Kidney epithelial cell (primary cell): Measurements from ENCODE around the gene CORO7. TPM values are rescaled to one million over a fixed set of nuclear protein-coding genes. Genes with fewer than 3 reads are reported as not detected.

Source experiments
- DNase-seq: peaks from one replicate; pipeline ENCODE4 v3.0.0-alpha.2; 2010; ENCODE audit warnings: low read depth
- H3K27me3 ChIP-seq: 2 replicates; pipeline ENCODE4 v1.6.0; 2011; ENCODE audit warnings: low read length; ENCODE audit not compliant: control insufficient read depth, insufficient read depth
- H3K36me3 ChIP-seq: 2 replicates; pipeline ENCODE4 v1.5.1; 2011; ENCODE audit warnings: low read length; ENCODE audit not compliant: control insufficient read depth, insufficient read depth
- H3K4me3 ChIP-seq: 2 replicates; pipeline ENCODE4 v1.5.1; 2011; ENCODE audit warnings: low read depth, mild to moderate bottlenecking, control low read depth, low read length
- total RNA-seq: library from RNA; depleted of rRNA; stranded (reverse); fragments of >200 nt; gene quantifications from 2 replicates; pipeline ENCODE4 v1.2.3, GENCODE V29; 2015
- TF ChIP-seq, protein P1 (sequence below): IDR thresholded peaks from 2 replicates; pipeline ENCODE4 v1.5.1; 2011; ENCODE audit warnings: mild to moderate bottlenecking, moderate library complexity, low read length, control low read depth, inconsistent platforms; ENCODE audit not compliant: insufficient read depth, poor library complexity, severe bottlenecking

The CORO7 gene
- total RNA-seq, 1 donor from 2014 or later: 57.3 TPM

DNA sequence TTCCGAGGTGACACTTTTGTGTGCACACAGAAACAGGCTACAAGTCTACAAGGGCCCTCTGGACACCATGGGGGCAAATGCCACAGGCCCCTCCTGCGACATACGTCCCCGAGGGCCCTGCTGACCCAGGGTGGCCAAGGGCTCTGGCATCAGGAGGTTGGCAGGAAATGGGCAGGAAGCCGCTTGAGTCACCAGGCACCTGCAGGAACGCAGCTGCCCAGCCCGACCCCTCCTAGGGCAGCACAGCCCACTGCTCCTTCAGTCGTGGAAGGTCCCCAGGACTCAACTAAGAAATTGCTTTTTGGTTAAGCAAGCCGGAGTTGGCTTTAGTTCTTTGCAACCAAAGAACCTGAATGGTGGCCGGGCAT lies 8.1 kb downstream of the CORO7 start:
- no peak for DNase-seq
- Histone ChIP-seq H3K4me3 (no peak overlapping the region), H3K36me3 (no peaks in the 10 kb centered on the region), H3K27me3 (no peaks in the 10 kb centered on the region)
- TF ChIP-seq, protein P1, sequence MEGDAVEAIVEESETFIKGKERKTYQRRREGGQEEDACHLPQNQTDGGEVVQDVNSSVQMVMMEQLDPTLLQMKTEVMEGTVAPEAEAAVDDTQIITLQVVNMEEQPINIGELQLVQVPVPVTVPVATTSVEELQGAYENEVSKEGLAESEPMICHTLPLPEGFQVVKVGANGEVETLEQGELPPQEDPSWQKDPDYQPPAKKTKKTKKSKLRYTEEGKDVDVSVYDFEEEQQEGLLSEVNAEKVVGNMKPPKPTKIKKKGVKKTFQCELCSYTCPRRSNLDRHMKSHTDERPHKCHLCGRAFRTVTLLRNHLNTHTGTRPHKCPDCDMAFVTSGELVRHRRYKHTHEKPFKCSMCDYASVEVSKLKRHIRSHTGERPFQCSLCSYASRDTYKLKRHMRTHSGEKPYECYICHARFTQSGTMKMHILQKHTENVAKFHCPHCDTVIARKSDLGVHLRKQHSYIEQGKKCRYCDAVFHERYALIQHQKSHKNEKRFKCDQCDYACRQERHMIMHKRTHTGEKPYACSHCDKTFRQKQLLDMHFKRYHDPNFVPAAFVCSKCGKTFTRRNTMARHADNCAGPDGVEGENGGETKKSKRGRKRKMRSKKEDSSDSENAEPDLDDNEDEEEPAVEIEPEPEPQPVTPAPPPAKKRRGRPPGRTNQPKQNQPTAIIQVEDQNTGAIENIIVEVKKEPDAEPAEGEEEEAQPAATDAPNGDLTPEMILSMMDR: no peak

DNA sequence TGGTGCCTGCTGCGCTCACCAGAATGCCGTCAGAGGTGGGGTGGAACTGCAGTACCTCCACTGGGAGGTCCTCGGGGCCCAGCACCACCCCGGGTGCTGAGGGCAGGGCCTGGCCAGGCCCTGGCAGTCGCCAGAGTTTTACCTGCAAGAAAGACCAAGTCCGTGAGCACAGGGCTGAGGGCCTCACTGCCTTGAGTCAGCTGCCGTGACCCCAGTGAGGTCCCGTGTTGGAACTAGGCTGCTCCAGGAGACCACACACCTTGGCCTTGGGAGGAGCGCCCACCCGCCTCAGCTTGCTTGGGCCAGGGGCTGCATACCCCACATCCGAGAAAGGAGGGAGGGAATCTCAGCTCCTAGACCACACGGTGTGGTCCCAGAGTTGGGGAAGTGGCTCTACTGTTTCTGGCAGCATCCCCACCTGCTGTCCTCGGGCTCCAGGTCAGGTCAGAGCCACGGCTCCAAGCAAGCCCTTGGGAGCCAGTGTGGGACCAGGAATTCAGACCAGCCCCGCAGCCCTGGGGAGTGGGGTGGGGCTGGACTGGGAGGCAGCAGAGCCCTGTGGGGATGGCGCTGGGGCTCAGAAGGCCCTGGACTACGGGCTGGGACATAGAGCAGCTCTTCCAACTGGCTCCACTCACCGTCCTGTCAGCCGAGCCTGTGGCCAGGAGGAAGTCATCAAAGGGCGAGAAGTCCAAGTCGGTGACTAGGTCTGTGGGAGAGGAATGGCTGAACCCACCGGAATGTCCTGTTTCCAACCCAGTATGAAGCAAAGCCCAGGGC lies 8.7 kb downstream of the CORO7 start:
- H3K36me3 ChIP-seq: no peaks in the 10 kb centered on the region
- no peak for DNase-seq
- H3K27me3 ChIP-seq: no peaks in the 10 kb centered on the region
- TF ChIP-seq, protein P1: no peak
- no peak overlapping the region for H3K4me3 ChIP-seq

DNA sequence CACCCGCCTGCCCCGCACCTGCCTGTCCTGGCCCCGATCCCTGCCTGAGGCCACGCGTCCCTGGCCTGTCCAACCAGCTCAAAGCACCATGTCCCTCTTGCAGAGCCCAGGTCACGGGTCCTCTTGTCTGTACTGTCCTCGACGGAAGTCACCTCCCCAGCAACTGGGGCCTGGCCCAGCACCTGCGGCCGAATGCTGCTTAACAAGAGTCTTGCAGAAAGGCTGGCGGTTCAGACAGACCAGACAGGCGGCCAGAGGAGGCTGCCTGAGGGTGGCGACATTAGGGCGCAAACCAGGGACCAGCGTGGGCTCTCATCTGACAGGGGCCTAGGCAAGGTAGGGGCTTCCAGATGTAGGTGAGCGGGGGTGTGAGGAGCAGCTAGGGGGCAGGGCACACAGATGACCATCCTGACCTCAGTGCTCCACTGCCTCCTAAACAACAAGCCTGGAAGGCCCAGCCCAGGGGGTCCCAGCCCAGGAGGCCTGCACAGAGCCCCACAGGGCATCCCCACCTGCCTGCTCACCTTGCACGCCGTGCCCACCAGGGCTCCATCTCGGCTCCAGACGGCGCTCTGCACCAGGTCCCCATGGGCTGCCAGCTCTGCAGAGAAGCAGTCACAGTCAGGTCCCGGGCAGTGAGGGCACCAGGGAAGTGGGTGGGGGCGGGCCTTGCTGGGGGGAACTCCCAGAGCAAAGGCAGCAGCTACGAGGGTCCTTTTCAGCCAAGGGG lies 11.3 kb downstream of the CORO7 start:
- TF ChIP-seq, protein P1: no peak
- H3K36me3 ChIP-seq: no peaks in the 10 kb centered on the region
- H3K27me3 ChIP-seq: no peaks in the 10 kb centered on the region
- DNase-seq: no peak
- no peak overlapping the region for H3K4me3 ChIP-seq

DNA sequence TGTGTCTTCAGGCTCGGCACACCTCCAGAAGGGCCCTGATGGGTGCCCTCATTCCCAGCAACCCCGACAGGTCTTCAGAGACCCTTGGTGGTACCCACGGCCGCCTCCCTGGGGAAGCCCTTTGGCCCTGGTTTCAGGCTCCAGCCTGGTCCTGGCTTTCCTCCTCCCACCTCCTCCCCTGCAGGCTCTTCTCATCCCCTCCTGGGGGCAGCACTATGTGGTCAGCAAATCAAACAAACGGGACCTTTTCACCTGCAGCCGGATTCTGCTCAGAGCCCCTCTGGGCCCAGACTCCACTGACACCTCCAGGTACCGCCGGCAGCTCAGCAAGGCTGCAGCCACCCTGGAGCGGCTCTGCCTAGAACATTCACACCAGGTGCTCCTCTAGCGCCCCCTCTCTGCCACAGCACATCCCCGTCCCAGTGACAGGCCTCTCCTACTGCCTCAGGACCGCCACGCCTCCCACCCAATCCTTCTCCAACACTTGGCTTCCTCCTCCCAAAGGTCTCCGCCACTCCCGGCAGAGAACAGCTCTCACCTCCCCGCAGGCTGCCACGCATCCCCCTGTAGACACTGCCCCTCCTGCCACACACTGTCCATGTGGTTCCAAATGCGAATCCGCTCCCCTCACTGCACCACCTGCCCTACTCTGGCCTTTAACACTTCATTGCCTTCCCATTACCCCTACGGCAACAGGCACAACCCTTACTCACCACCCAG lies 12.0 kb downstream of the CORO7 start:
- Histone ChIP-seq H3K4me3 (no peak overlapping the region), H3K27me3 (no peaks in the 10 kb centered on the region), H3K36me3 (no peaks in the 10 kb centered on the region)
- no peak for DNase-seq
- TF ChIP-seq, protein P1: peak; percentile 92

DNA sequence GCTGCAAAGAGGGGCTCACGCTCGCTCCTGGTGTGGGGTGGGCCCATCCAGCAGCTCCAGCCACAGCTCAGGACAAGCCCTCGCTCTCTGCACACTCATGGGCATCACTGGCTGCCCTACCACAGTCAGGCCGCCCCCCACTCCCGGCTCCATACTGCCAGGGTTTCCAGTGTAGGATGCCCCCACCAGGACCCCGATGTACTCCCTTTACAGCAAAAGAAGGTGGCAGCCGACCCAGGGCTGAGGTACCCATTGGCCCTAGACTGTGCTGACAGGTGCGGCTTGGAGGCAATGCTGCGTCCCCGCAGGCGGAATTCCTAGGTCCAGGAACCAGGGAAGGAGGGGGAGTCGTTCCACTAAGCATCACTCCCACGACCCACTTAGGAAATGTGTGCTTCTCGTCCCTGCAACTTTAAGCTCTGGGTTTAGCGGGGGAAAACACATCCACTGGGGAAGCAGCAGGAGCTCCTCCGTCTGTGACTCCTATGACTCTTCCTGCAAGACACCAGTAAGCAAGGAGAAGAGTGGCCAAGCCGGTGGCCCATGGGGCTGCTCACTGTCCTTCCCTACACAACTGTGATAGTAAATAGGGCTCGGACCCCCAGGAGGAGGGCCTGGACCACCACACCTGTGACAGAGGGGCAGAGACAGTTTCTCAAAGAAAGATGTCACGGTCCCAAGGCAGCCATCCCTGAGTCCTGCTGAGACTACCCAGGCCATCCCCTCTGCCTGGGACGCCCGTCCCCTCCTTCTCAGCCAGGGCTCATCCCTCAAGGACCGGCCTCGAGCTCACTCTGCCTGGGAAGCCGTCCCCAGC lies 13.1 kb downstream of the CORO7 start:
- Histone ChIP-seq H3K27me3 (no peaks in the 10 kb centered on the region), H3K36me3 (no peaks in the 10 kb centered on the region), H3K4me3 (no peak overlapping the region)
- TF ChIP-seq, protein P1: no peak
- DNase-seq: no peak
